ENCODE data around the gene MAP3K20.
A peak's percentile ranks its signal among the peaks of the same experiment; 100 is the strongest.
"Not testable (repeated sequence)": the region's sequence is repeated elsewhere in the genome, so short reads cannot be mapped to it uniquely, and the experiment has no call there.

Gene MAP3K20

DNA sequence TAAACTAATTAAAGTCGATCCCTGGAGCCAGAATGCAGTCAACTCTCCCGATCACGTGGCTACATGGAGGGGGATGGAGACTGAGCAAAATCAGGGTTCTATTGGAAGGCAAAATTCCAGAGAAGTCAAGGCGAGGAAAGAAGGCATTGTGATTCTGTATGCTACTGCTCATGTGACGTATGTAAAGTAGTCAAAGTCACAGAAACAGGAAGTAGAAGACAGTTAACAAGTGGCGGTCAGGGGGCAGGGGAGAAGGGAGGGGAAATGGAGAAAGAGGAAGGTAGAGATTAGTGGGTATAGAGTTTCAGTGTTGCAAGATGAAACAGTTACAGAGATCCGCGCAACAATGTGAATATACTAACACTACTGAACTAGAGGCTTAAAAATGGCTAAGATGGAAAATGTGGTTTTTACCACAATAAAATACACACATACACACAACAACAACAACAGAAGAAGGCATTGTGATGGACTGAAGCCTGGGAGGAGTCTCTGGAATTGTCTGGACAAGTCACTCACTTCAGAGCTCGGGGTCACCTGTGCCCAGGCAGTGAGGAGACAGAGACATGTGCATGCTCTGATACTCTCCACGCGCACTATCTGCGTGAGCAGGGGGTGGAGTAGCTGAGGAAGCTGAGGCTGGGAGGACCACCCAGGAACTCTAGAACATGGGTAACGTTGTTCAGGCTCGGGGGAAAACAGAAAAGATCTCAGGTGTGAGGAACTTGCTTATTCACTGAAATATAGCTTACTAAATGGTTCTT is 189.1 kb downstream of the MAP3K20 start:
- H3K27me3 ChIP-seq (ENCODE audit: insufficient read depth, low read length), result no peaks in the 10 kb centered on the region
- no peaks in the 10 kb centered on the region for H3K9me3 ChIP-seq (ENCODE audit: low read length)
- no peak overlapping the region for H3K4me3 ChIP-seq (ENCODE audit: low read length)
- H3K36me3 ChIP-seq (ENCODE audit: insufficient read depth, low read length), result peaks cover 7% of the 10 kb centered on the region
- peaks cover 6% of the 10 kb centered on the region for H3K4me1 ChIP-seq (ENCODE audit: insufficient read depth, low read length)
- no peak overlapping the region for H2AFZ ChIP-seq (ENCODE audit: low read depth, low read length)

DNA sequence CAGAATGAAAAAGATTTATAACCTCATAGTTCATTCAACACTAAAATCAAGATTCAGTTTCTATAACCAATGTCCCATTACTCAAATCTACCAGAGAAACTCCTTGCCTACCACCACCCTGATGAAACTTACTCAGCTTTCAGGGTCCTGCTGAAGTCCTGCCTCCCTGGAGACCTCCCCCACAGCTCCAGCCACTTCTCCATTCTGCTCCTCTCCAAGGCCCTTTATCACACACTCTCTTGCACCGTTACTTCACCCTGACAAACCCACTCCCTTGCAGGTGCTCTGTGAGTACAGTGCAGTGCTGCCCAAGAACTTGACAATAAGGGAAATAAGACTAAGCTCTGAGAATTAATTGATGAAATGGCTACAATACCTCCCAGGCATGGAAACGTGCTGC is 195.5 kb downstream of the MAP3K20 start:
- no peaks in the 10 kb centered on the region for H3K9me3 ChIP-seq (ENCODE audit: low read length)
- peaks cover under 1% of the 10 kb centered on the region for H3K36me3 ChIP-seq (ENCODE audit: insufficient read depth, low read length)
- H3K27me3 ChIP-seq (ENCODE audit: insufficient read depth, low read length), result no peaks in the 10 kb centered on the region
- no peak overlapping the region for H2AFZ ChIP-seq (ENCODE audit: low read depth, low read length)
- peaks cover 18% of the 10 kb centered on the region for H3K4me1 ChIP-seq (ENCODE audit: insufficient read depth, low read length)
- no peak overlapping the region for H3K4me3 ChIP-seq (ENCODE audit: low read length)

DNA sequence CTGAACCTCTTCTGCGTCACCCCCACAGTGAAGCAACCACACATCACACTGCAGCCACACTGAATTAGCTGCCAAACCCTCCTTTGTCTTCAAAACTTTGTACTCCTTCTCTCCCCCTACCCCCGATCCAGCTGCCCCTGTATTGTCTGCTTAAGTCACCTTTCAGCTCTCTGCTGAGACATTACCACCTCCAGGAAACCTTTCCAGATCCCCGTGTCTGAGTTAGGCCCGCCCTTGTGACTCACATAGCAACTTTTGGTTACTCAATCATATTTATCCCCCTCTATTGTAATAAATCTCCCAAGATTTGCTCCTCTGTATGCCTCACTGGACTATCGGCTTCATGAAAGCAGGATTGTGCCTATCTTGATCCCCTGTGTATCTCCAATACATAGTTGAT is 196.2 kb downstream of the MAP3K20 start:
- no peak overlapping the region for H3K4me3 ChIP-seq (ENCODE audit: low read length)
- no peaks in the 10 kb centered on the region for H3K36me3 ChIP-seq (ENCODE audit: insufficient read depth, low read length)

DNA sequence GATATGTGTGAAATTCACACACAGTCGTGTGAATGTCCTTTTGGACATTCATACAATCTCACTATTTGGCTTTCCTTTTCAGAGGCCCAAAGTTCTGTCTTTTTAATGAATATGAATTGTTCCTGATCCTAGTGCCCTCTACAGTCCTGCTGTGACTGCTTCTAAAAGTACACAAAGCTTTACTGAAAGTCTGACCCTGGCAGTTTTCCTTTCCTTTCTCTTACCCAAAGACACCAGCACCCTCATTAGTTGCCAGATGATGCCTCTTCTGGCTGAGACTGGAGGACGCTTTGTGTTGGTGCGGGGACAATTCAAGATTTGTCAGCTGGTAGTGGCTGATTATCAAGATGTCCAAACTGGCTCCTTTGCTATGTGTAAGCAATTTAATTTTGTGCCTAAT is 197.2 kb downstream of the MAP3K20 start:
- H3K9me3 ChIP-seq (ENCODE audit: low read length), result no peaks in the 10 kb centered on the region
- H2AFZ ChIP-seq (ENCODE audit: low read depth, low read length), result peak overlapping the region; percentile 31
- H3K4me3 ChIP-seq (ENCODE audit: low read length), result no peak overlapping the region
- no peaks in the 10 kb centered on the region for H3K27me3 ChIP-seq (ENCODE audit: insufficient read depth, low read length)
- peaks cover 18% of the 10 kb centered on the region for H3K4me1 ChIP-seq (ENCODE audit: insufficient read depth, low read length)
- no peaks in the 10 kb centered on the region for H3K36me3 ChIP-seq (ENCODE audit: insufficient read depth, low read length)

More for the DNA sequence above, 196.2 kb downstream of the MAP3K20 start:
- no peak overlapping the region for H2AFZ ChIP-seq (ENCODE audit: low read depth, low read length)
- no peaks in the 10 kb centered on the region for H3K9me3 ChIP-seq (ENCODE audit: low read length)
- H3K4me1 ChIP-seq (ENCODE audit: insufficient read depth, low read length), result peaks cover 18% of the 10 kb centered on the region
- no peaks in the 10 kb centered on the region for H3K27me3 ChIP-seq (ENCODE audit: insufficient read depth, low read length)

DNA sequence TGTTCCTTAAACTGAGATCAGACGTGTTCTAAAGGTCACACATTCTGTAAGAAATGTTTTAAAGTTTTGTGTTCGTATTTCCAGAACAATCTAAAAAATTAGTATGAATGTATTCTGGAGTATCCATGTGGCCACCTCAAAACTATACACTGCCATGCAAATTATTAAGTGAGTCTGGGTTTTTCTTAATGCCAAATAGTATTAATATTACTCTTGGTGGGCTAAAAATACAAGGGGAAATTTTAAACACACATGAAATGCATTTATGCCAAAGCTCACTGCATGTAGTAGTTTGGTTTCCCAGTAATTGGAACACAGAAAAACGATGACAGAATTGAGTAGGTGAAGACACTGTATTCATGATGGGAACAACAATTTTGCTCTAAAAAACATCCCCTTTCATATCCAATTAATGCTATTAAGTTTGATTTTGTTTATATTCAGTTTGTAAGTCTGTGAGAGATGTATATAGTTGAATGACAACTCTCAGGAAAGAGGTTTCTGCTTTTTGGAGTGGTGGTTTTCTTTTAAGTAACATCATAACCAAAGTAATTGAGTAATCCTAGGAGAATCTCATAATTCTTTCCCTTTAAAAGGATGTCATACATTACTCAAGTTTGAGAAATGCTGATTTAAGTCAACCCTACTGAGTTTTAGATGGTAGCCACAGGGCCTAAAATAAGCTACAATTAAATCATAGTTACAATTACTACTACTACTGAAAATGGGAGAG is 203.3 kb downstream of the MAP3K20 start:
- Histone ChIP-seq H3K4me3 (ENCODE audit: low read length) (no peak overlapping the region), H3K4me1 (ENCODE audit: insufficient read depth, low read length) (peaks cover 7% of the 10 kb centered on the region), H2AFZ (ENCODE audit: low read depth, low read length) (no peak overlapping the region), H3K9me3 (ENCODE audit: low read length) (peaks cover 3% of the 10 kb centered on the region), H3K27me3 (ENCODE audit: insufficient read depth, low read length) (no peaks in the 10 kb centered on the region), H3K36me3 (ENCODE audit: insufficient read depth, low read length) (no peaks in the 10 kb centered on the region)

DNA sequence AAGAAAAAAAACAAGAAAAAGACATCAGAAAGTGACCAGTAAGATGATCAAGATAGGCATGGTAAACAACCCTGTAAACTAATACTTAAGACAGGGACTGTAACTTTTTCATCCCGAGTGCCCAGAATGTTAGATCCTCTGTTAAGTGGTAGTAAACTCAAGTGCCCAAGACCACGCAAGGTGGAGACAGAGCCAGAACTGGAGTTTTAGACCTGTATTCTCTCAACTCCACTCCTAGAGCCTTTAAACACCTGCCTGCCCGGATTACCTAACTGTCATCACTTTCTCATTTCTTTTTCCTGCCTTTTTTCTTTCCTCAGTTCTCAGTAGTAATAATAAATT is 203.9 kb downstream of the MAP3K20 start:
- no peak overlapping the region for H3K4me3 ChIP-seq (ENCODE audit: low read length)
- H3K27me3 ChIP-seq (ENCODE audit: insufficient read depth, low read length), result no peaks in the 10 kb centered on the region
- peaks cover 7% of the 10 kb centered on the region for H3K4me1 ChIP-seq (ENCODE audit: insufficient read depth, low read length)
- H3K9me3 ChIP-seq (ENCODE audit: low read length), result peaks cover 3% of the 10 kb centered on the region
- H2AFZ ChIP-seq (ENCODE audit: low read depth, low read length), result no peak overlapping the region
- no peaks in the 10 kb centered on the region for H3K36me3 ChIP-seq (ENCODE audit: insufficient read depth, low read length)

DNA sequence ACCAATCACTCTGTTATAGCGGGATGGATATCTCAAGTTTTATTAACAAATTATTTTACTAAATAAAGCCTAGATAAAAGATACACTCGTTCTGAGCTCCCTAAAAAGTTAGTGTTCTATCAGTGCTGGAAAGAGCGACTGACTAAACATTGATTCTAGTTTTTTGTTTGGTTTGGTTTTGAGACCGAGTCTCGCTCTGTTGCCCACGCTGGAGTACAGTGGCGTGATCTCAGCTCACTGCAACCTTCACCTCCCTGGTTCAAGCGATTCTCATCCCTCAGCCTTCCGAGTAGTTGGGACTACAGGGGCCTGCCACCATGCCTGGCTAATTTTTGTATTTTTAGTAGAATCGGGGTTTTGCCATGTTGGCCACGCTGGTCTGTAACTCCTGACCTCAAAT is 205.2 kb downstream of the MAP3K20 start:
- Histone ChIP-seq H3K9me3 (ENCODE audit: low read length) (peaks cover 3% of the 10 kb centered on the region), H2AFZ (ENCODE audit: low read depth, low read length) (no peak overlapping the region), H3K27me3 (ENCODE audit: insufficient read depth, low read length) (no peaks in the 10 kb centered on the region), H3K4me1 (ENCODE audit: insufficient read depth, low read length) (peaks cover 7% of the 10 kb centered on the region), H3K4me3 (ENCODE audit: low read length) (no peak overlapping the region), H3K36me3 (ENCODE audit: insufficient read depth, low read length) (no peaks in the 10 kb centered on the region)

DNA sequence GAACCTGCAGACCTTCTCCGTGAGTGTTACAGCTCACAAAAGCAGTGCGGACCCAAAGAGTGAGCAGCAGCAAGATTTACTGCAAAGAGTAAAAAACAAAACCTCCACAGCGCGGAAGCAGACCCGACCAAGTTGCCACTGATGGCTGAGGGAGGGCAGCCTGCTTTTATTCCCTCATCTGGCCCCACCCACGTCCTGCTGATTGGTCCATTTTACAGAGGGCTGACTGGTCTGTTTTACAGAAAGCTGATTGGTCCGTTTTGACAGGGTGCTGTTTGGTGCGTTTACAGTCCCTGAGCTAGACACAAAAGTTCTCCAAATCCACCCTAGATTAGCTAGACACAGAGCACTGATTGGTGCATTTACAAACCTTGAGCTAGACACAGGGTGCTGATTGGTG is 206.3 kb downstream of the MAP3K20 start:
- H3K9me3 ChIP-seq (ENCODE audit: low read length); H3K4me1 ChIP-seq (ENCODE audit: insufficient read depth, low read length); H3K27me3 ChIP-seq (ENCODE audit: insufficient read depth, low read length); H3K36me3 ChIP-seq (ENCODE audit: insufficient read depth, low read length); H3K4me3 ChIP-seq (ENCODE audit: low read length); H2AFZ ChIP-seq (ENCODE audit: low read depth, low read length): not testable (repeated sequence)

DNA sequence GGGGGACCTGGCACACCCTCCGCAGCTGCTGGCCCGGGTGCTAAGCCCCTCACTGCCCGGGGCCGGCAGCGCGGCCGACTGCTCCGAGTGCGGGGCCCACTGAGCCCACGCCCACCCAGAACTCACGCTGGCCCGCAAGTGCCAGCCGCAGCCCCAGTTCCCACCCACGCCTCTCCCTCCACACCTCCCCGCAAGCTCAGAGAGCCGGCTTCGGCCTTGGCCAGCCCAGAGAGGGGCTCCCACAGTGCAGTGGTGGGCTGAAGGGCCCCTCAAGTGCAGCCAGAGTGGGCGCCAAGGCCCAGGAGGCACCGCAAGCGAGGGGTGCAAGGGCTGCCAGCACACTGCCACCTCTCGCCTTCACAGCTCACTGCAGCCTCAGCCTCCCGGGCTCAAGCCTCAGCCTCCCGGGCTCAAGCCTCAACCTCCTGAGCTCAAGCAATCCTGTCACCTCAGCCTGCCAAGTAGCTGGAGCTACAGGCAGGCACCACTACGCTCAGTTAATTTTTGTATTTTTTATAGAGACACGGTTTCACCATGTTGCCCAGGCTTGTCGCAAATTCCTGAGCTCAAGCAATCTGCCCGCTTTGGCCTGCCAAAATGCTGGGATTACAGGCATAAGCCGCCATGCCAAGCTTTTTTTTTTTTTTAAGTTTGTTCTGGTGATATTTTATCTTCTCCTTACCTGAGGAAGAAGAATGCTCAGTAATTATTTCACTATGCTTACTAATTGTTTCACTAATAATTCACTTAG is 207.3 kb downstream of the MAP3K20 start:
- Histone ChIP-seq H3K4me1 (ENCODE audit: insufficient read depth, low read length) (peaks cover 7% of the 10 kb centered on the region), H3K9me3 (ENCODE audit: low read length) (peaks cover 3% of the 10 kb centered on the region), H3K27me3 (ENCODE audit: insufficient read depth, low read length) (no peaks in the 10 kb centered on the region), H3K36me3 (ENCODE audit: insufficient read depth, low read length) (no peaks in the 10 kb centered on the region), H3K4me3 (ENCODE audit: low read length) (no peak overlapping the region), H2AFZ (ENCODE audit: low read depth, low read length) (no peak overlapping the region)

DNA sequence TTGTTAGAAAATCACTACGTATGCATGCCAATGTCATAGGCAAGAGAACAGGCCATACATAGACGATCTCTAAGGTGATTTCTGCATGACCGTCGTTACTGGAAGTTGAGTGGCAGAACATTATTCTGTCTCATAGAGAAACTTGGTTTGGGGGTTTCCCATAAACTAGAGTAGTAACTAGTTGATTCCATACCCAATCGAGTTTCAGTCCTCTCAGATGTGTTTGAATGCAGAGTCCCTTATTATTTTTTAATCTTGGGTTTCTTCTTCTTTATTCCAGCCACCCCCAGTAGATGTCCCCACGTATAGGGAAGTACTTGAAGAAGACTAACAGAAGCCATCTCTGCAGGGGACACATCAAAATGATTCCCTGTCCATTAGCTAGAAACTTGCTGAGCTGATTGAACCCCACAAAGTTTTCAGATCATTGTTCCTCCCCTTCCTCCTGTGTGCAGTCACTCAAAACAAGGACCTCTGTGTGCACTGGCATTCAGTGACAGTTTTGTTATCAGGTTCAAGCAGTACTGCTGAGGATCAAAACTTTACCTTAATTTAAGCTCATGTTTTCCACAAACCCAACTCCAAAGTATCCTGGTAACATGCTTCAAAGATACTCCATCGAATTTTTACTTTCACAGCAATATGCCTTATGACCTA is 210.6 kb downstream of the MAP3K20 start:
- Histone ChIP-seq H3K9me3 (ENCODE audit: low read length) (peaks cover 3% of the 10 kb centered on the region), H3K4me3 (ENCODE audit: low read length) (no peak overlapping the region), H2AFZ (ENCODE audit: low read depth, low read length) (no peak overlapping the region), H3K36me3 (ENCODE audit: insufficient read depth, low read length) (no peaks in the 10 kb centered on the region), H3K27me3 (ENCODE audit: insufficient read depth, low read length) (no peaks in the 10 kb centered on the region), H3K4me1 (ENCODE audit: insufficient read depth, low read length) (no peaks in the 10 kb centered on the region)

DNA sequence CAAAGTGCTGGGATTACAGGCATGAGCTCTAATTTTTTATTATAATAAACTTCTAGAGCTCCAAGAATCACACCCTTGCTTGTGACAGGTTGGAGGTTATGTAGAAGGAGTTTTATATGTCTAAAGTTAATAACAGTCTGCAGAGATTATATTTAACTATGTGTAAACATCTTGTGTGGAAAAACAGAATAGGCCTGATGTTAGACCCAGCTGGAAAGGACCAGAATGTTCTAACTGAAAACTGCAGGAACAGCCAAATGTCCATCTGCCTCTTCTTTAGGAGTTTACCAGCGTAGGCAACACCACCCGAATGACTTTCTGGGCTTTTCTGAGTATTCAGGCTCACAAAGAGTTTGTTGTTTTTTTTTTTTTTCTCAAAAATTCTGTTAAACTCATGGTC is 211.9 kb downstream of the MAP3K20 start:
- peaks cover 3% of the 10 kb centered on the region for H3K9me3 ChIP-seq (ENCODE audit: low read length)
- H3K4me3 ChIP-seq (ENCODE audit: low read length), result no peak overlapping the region
- H3K4me1 ChIP-seq (ENCODE audit: insufficient read depth, low read length), result no peaks in the 10 kb centered on the region
- no peaks in the 10 kb centered on the region for H3K27me3 ChIP-seq (ENCODE audit: insufficient read depth, low read length)
- no peaks in the 10 kb centered on the region for H3K36me3 ChIP-seq (ENCODE audit: insufficient read depth, low read length)
- H2AFZ ChIP-seq (ENCODE audit: low read depth, low read length), result no peak overlapping the region

DNA sequence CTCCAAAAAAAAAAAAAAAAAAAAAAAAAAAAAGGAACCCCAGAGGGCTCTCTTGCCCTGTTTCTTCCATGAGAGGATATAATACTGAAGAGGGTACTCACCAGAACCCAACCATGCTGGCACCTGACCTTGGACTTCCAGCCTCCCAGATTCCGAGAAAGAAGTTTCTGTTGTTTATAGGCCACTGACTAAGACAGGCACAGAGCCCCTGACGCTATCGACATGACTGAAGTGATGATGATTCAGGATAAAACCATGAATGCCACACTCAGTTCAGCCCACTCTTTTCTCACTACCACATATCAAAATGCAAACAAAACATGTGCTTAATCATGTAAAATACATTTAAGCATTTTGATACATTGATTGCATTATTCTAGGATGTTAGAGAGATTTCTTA is 212.9 kb downstream of the MAP3K20 start:
- H2AFZ ChIP-seq (ENCODE audit: low read depth, low read length), result no peak overlapping the region
- no peak overlapping the region for H3K4me3 ChIP-seq (ENCODE audit: low read length)
- no peaks in the 10 kb centered on the region for H3K27me3 ChIP-seq (ENCODE audit: insufficient read depth, low read length)
- no peaks in the 10 kb centered on the region for H3K9me3 ChIP-seq (ENCODE audit: low read length)
- no peaks in the 10 kb centered on the region for H3K4me1 ChIP-seq (ENCODE audit: insufficient read depth, low read length)
- H3K36me3 ChIP-seq (ENCODE audit: insufficient read depth, low read length), result no peaks in the 10 kb centered on the region

DNA sequence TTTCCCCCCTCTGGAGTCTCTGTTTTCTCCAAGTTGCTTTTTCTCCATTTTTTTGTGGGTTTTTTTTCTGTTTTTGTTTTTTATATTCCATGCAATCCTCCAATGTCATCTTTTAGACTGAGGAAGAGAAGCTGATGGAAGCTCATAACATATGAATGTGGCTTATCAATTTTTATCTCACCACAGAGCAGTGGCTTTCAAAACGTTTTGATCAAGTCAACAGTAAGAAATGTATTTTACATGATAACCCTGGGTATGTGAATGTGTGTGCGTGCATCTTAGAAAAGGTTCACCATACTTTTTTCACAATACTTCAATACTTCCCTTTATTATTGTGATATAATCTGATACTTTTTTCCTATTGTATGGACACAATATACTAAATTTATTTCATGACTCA is 214.4 kb downstream of the MAP3K20 start:
- H2AFZ ChIP-seq (ENCODE audit: low read depth, low read length), result no peak overlapping the region
- no peaks in the 10 kb centered on the region for H3K36me3 ChIP-seq (ENCODE audit: insufficient read depth, low read length)
- no peaks in the 10 kb centered on the region for H3K27me3 ChIP-seq (ENCODE audit: insufficient read depth, low read length)
- H3K9me3 ChIP-seq (ENCODE audit: low read length), result no peaks in the 10 kb centered on the region
- no peak overlapping the region for H3K4me3 ChIP-seq (ENCODE audit: low read length)
- H3K4me1 ChIP-seq (ENCODE audit: insufficient read depth, low read length), result no peaks in the 10 kb centered on the region

Data from neuron (in vitro differentiated cells).